GM21723 (cell line): ENCODE data around the gene NDRG2.

Experiments
- ATAC-seq: cut with Tn5 transposase; IDR thresholded peaks from one replicate; pipeline ENCODE4 v1.9.1; 2021; ENCODE audit warnings: mild to moderate bottlenecking, moderate library complexity; ENCODE audit not compliant: unreplicated experiment

The NDRG2 gene

GRCh38 chr14:21024585-21025370 is at the start of gene NDRG2:
Gene NDRG2 (minus strand): TSS chr14:21025061. CDS start chr14:21023315, 1,746 bp downstream.
- peak; percentile 63 for ATAC-seq

- ATAC-seq: no peak
Observed at GRCh38 chr14:21073921-21074320, 49.1 kb upstream of the NDRG2 start.

- no peak for ATAC-seq
Observed at GRCh38 chr14:21072781-21073339, 48.0 kb upstream of the NDRG2 start.

GRCh38 chr14:21072031-21072473 is 47.2 kb upstream of the NDRG2 start:
- no peak for ATAC-seq

- peak; percentile 73 for ATAC-seq
Observed at GRCh38 chr14:21071225-21072030, 46.6 kb upstream of the NDRG2 start.

GRCh38 chr14:21070610-21071224 is 45.9 kb upstream of the NDRG2 start:
- ATAC-seq: peak; percentile 13

- ATAC-seq: no peak
Observed at GRCh38 chr14:21070083-21070609, 45.3 kb upstream of the NDRG2 start, which contains the start of gene ARHGEF40. Gene ARHGEF40 (plus strand): TSS chr14:21070304. CDS start chr14:21070397, 93 bp downstream.

- ATAC-seq: no peak
Observed at GRCh38 chr14:21069388-21070082, 44.7 kb upstream of the NDRG2 start.

- ATAC-seq: no peak
Observed at GRCh38 chr14:21068521-21069387, 43.9 kb upstream of the NDRG2 start.

GRCh38 chr14:21066882-21067502 is 42.1 kb upstream of the NDRG2 start:
- ATAC-seq: no peak

- no peak for ATAC-seq
Observed at GRCh38 chr14:21063479-21063878, 38.6 kb upstream of the NDRG2 start.

GRCh38 chr14:21061347-21061668 is 36.4 kb upstream of the NDRG2 start:
- no peak for ATAC-seq

- ATAC-seq: no peak
Observed at GRCh38 chr14:21060614-21061346, 35.9 kb upstream of the NDRG2 start.

GRCh38 chr14:21059842-21060613 is 35.2 kb upstream of the NDRG2 start:
- no peak for ATAC-seq

GRCh38 chr14:21058903-21059302 is 34.0 kb upstream of the NDRG2 start:
- no peak for ATAC-seq

GRCh38 chr14:21057803-21058675 is 33.2 kb upstream of the NDRG2 start, which contains the start of gene RNASE8:
Gene RNASE8 (plus strand): TSS chr14:21057822. CDS start chr14:21057893, 71 bp downstream.
- no peak for ATAC-seq
